ENCODE measurements around the gene GAMT.

DNA sequence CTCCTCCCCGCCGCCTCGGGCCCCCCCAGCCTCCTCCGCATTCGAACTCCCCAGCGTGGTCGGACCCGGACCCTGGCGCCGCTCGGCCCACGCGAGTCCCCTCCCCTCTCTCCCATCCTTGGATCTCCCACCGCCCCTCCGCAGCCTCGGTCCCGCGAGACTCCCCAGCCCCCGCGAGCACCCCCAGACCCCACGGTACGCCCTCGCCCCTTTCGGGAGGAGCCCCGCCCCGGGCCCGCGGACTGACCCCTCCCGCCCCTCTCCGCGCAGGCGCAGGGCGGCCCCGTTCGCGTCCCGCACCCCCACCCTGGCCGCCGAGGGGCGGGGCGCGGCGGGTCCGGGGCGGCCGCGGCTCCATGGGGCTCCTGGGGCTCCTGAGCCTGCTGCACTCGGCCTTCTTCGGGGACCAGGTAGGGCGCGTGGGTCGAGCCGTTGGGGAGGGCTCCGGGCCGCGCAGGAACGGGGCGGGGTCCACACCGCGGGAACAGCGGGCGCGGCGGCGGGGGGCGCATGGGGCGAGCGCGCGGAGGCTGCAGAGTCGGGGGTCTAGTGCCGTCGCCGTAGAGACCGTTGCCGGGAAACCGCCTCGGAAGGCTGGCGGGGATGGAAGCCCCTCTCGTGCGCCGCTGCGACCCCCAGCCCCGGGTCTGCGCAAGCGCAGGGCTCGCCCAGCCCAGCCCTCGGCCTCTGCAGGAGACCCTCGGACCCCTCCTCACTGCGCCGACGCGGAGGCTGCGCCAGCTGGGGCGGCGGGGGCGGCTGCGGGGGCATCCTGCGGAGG is 44.8 kb upstream of the GAMT start:
- TF ChIP-seq EZH2 (IDR thresholded peaks at IDR 0.05; ENCODE audit: borderline replicate concordance) (no peak), EZH2phosphoT487 (IDR thresholded peaks at IDR 0.05; ENCODE audit: low read depth, severe bottlenecking, unreplicated experiment) (no peak)
- TF ChIP-seq, protein P1, sequence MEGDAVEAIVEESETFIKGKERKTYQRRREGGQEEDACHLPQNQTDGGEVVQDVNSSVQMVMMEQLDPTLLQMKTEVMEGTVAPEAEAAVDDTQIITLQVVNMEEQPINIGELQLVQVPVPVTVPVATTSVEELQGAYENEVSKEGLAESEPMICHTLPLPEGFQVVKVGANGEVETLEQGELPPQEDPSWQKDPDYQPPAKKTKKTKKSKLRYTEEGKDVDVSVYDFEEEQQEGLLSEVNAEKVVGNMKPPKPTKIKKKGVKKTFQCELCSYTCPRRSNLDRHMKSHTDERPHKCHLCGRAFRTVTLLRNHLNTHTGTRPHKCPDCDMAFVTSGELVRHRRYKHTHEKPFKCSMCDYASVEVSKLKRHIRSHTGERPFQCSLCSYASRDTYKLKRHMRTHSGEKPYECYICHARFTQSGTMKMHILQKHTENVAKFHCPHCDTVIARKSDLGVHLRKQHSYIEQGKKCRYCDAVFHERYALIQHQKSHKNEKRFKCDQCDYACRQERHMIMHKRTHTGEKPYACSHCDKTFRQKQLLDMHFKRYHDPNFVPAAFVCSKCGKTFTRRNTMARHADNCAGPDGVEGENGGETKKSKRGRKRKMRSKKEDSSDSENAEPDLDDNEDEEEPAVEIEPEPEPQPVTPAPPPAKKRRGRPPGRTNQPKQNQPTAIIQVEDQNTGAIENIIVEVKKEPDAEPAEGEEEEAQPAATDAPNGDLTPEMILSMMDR (IDR thresholded peaks at IDR 0.05; ENCODE audit: poor library complexity), result no peak

All from hepatocyte (in vitro differentiated cells).